Activated CD4-positive, CD25-positive, alpha-beta regulatory T cell treated with anti-CD3 and anti-CD28 coated beads, Interleukin-2, amount 50 U/mL, for 24 hours (primary cell): ENCODE results near the gene TUBE1.
"Not testable (repeated sequence)": the region's sequence is repeated elsewhere in the genome, so short reads cannot be mapped to it uniquely, and the experiment has no call there.

Experiments used
- ATAC-seq, 2 donors: fragments of 150-1000 bp; cut with Tn5 transposase; one replicate each; pipeline ENCODE4 v1.10.0; 2021; ENCODE audit warnings: mild to moderate bottlenecking in 1 of 2, moderate library complexity in 1 of 2

Gene TUBE1

DNA sequence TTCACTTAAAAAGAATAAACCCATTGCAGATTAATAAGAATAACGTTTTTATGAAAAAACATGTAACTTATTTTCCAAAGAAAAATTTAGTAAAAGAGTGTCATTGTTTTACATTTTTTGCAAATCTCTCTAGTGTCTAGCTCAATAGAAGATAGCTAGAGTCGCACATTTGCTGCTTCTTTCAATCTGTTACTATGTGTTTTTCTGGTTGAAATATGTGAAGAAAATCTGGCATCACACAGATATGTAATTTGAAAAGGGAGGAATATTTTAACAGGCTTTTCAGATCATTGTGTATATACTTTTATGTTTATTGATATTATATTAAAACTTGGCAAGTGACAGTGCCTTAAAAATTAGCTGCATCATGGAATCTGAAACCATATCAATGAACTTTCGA lies 24.3 kb downstream of the TUBE1 start:
- no peak for ATAC-seq

DNA sequence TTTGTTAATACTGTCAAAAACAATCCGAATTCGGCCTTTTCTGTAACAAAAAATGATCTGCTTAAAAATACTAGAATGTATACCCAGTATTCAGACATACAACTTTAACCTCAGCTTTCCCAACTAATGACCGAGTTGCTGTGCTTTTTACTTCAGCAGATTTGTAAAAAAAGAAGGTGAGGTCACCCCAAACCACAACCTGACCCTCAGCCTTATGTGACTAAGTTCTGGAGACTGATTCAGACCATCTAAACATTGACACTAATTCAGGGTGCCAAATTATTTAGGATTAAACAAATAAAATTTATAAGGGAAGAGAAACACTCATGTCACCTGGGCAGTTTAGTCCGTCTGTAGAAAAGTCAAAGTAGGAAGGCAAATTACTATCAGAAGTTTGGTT lies 25.7 kb downstream of the TUBE1 start:
- no peak for ATAC-seq

DNA sequence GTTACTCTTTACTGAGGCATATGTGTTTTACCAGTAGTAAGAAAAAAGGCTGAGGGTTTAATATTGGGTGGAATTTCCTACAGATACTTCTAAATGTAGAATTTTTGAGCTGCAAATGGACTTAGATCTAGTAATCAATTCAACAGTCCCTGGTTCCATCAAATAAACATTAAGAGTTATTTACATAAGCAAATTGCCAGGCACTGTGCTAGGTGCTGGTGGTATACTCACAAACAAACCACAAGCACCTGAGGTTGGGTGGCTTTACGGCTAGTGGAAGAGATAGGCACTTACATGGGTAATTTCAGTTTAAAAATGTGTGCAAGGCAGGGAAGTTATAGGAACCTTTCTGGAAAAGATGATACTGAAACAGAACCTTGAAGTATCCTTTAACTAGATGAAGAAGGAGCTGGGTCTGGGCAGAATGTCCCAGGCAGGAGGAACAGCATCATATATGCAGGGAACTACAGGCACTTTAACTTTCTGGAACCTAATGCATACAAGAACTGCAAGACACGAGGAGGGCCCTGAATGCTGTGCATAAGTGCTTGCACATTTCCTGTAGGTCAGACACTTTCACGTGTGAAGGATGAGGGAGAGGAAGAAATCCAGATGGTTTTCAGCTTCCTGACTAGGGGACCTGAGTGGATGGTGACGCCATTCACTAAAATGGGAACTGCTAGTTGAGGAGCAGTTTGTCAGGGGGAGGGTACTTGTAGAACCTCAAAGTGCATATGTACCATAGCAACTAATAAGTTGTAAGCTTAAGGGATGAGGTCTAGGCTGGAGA lies 28.8 kb downstream of the TUBE1 start:
- no peak for ATAC-seq

DNA sequence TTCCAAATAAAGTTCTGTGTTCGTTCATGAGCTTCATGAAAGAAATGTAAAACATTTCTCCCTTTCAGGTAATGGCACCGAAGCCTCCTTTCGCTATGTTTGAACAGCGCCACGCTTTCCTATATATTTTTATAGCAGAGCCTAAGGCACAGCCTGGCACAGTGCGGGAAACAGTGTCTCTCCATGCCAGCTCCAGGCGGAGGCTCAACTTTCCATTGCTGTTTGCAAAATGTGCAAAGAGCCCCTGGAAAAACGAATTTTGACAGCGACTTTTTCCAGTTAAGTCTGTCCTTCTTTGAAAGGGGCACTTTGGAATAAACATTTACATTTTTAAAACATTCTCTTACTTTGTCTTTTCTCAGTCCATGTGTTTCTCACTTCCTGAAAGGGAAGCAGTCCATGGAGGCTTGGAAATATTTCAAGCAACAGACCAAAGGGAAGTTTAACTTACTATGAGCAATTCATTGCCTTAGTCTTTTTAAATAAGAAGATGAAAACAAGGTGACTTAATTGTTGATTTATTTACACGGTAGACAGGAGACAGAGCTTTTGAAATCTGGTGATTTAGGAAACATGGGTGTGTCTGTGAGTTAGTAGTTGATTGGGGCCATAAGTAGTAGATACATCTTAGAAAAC lies 32.6 kb downstream of the TUBE1 start:
- ATAC-seq: no peak

GRCh38 chr6:112054001-112054400 lies 33.3 kb downstream of the TUBE1 start, which contains the start of gene CCN6:
Gene CCN6, plus strand, starts transcription at chr6:112054104. Its CDS starts 254 bp downstream, at chr6:112054358.
- no peak for ATAC-seq

- ATAC-seq: not testable (repeated sequence)
Observed at GRCh38 chr6:112051251-112051740, 36.0 kb downstream of the TUBE1 start.

DNA sequence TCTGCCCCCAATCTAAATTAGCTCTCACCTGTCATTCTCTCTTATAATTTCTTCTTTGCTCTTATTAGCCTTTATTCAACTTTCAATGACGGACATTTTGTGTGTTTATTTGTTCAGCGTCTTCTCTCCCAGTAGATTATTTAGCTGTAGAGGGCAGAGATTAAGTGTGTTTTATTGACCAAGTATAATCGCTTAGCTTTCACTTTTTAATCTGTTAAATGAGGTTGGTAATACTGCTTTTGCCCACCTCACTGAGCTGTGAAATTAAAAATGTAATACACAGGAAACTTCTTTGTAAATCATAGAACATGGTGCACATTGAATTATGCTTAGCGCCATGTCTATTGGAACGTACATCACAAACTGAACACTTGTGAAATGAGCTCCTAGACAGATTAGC lies 36.9 kb downstream of the TUBE1 start:
- ATAC-seq: no peak

DNA sequence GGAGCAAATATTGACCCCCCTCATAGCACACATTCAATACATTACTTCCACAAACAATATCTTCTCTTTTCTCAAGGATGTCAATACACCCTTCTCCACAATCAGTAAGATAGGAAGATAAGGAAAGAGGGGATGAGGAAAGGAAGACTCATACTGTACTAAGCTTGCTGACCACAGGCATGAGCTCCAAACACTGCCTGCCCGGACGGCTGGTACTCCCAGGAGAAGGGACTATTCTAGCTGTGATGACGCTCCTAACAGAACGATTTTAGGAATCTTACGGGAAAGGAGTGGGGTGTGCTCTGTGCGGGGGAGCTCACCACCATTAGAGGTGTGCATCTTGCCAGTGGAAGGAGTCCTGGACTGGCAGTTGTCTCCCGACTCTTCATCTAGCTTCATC lies 37.3 kb downstream of the TUBE1 start:
- no peak for ATAC-seq

DNA sequence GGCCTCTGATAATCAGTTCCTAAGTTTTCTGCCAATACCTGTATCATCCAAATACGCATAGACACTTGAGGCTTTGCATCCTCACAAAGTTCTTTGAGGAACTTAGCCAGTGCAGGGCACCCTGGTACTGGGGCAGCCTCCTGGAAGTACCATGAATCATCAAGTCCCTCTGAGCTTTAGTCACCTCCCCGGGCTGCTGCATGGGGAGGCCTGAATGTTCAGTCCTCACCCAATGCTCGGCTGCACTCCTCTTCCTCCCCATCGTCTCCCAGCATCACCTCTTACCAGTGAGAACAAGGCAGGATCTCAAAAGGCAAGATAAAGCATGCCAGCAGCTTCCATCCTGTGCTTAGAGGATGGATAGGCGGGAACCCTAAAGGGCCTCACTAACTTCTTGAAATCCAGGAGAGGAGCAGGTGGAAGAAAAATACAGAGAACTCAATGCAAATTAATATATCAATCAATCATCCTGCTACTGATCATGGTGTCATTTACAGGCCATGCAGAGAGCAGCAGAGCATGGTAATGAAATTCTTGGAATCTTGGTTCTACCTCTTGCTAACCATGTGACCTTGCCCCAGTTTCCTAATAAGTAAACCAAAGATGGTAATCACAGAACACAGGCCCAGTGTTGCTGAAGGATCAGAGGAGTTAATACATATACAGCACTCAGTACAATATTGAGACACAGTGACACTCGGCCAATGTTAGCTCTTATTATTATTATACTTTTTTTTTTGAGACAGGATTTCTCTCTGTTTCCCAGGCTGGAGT lies 38.1 kb downstream of the TUBE1 start:
- peak; percentile 72 to 74 for ATAC-seq

- not testable (repeated sequence) for ATAC-seq
Observed at GRCh38 chr6:112047523-112047922, 39.8 kb downstream of the TUBE1 start.

DNA sequence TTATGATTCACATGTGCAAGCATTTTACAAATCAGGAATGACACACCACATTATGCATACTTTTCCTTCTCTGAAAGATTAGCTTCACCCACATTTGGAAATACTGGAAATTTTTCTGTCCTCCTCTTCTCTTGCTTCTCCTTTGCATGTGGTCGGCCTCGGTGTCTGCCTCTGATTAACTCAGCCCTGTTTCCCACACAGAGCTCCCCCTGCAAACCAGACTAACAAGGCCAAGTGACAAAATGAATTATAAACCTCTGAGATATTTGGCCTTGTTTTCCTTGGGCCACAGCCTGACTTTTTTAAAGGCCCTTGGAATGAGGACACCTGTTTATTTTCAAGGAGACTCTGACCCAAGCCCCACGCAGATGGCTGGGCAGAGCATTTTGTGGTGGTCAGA lies 42.4 kb downstream of the TUBE1 start:
- ATAC-seq: no peak

DNA sequence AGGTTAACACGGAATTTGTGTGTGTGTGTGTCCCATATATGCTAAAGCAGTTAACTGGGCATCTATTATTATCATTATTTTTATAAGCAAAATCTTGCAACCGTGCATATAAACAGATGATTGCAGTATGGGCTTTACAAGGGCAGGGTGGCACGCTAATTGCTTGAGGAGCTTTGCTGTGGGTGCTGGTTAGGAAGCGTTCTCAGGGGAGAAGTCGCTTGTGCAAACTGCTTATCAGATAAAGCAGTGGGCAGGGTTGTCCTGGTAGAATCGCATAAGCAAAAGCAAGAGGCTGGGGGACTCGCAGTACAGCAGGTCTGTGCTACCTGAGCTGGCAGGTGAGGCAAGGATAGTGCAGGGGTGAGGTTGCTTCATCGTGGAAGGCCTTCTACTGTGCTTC lies 43.1 kb downstream of the TUBE1 start:
- ATAC-seq: no peak

GRCh38 chr6:112043032-112044007 lies 44.0 kb downstream of the TUBE1 start:
- ATAC-seq: peak; percentile 84 to 90

- no peak for ATAC-seq
Observed at GRCh38 chr6:112041535-112041934, 45.7 kb downstream of the TUBE1 start.

DNA sequence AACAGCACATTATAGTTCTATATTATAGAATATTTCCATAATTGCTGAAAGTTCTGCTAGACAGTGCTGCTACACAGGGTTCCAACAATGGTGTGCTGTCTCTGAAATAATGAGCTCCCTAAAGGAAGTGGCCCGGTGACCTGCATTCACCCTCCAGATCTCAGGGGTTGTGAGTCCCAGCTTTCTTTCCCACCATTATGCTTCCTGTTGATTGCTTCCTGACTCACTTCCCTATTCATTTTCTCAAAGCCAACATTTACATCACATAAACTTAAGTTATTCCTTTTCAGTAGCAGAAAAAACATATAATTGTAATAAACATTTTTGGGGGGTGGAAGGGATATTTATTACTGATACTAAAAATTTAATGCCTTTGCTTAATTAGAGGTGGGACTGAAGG lies 46.3 kb downstream of the TUBE1 start:
- no peak for ATAC-seq

DNA sequence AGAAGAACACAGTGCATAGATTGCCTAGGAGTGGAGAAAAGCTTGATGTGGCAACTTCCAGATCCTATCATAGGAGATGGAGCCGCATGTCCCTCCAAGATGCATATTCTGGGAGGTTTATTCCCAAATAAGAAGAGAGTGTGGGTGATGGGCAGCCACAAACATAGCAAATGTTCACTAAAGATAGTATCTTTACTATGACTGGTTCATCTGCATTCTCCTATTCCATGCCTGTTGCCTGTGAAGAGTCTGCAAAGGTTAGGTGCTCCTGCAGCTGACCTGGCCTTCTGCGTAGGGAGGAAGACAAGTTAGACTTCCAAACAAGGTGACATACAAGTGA lies 47.9 kb downstream of the TUBE1 start:
- ATAC-seq: no peak

DNA sequence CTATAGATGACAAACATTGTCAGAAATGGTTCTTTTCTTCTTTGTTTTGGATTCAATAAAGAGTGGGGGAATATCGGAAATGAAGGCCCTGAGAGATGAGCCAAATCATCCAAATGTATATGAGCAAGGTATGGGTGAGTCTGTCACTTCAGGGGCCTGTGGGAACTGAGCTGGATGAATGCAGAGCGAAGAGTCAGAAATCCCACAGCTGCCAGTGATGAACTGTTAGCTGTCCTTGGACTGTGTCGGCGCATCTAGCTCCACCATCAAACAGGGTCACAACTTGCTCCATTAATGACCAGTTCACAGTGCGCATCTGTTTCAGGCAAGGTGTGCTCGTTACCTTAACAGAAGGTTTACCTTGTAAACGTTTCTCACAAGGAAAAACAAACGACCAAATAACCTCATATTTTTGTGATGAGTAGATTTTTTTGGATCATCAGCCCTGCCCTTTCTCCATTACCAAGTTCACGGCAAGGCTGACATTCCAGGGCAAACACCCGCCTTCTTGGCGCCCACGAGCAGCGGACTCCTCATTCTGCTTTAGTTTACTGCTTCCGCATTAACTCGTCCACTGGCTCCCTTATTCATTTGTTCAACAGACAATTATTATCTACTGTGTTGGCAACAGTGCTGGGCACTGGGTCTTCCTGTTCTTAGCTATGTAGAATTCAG lies 48.4 kb downstream of the TUBE1 start:
- ATAC-seq: no peak

- no peak for ATAC-seq
Observed at GRCh38 chr6:112038268-112038667, 49.0 kb downstream of the TUBE1 start.

- no peak for ATAC-seq
Observed at GRCh38 chr6:112037783-112038216, 49.5 kb downstream of the TUBE1 start.

DNA sequence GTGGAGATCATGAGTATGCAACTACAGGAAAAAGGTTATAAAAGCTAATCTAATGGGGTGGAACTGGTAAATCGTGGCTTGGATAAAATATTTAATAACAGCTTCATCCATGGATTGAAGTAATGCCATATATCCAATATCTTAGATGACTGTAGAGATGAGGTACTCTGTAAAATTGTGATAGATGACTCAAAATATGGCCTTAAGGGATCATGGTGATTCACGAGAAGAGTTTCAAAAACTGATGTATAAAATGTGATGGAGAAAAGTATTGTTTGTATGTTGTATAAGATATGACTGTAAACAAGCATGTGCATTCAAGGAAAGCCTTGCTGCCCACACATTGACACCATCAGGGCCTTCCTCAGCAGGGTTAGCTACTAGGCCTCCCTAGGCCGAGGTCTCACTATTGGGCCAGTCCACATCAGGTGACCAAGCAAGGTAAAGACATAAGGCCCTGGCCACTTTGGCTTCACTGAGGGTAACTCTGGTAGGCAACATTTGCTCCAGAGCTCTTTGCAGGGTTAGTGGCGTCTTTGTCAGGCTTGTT lies 51.1 kb downstream of the TUBE1 start:
- ATAC-seq: peak in 1 of 2 donors; percentile 28

DNA sequence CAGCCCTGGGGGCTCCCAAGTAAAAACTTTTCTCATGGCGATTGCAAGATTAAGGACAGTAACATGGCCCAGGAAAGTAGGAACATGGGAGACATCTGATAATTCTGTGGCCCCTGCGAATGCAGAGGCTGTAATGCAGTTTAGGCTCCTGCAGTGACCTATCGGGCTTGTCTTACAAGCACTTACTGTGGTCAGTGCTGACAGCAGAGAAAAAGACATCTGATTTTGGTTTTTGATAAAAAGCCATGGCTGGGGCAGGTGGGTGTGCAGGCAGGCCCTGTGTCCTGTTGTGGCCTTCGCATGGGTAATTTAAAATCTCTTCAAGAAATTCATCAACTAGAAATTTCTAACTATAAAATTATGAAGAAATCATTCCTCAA lies 52.7 kb downstream of the TUBE1 start:
- ATAC-seq: no peak
